Measurements from ENCODE around the gene XYLT1. TPM values are rescaled to one million over a fixed set of nuclear protein-coding genes. Genes with fewer than 3 reads are reported as not detected.
A peak's percentile ranks its signal among the peaks of the same experiment; 100 is the strongest.
"Not testable (repeated sequence)": the region's sequence is repeated elsewhere in the genome, so short reads cannot be mapped to it uniquely, and the experiment has no call there.

Gene XYLT1
- total RNA-seq, 1 experiment from 2014 or later = 1.7 TPM

DNA sequence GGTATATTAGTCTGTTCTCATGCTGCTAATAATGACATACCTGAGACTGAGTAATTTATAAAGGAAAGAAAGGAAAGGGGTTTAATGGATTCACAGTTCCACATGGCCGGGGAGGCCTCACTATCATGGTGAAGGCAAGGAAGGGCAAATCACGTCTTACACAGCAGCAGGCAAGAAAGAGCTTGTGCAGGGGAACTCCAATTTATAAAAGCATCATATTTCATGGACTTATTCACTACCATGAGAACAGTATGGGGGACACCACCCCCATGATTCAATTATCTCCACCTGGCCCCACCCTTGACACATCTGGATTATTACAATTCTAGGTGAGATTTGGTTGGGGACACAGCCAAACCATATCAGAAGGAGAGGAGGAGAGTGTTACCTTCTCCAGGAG lies 17.7 kb upstream of the XYLT1 start:
- H3K4me1 ChIP-seq (replicated peaks; ENCODE audit: insufficient read depth) = no peaks in the 10 kb centered on the region
- no peaks in the 10 kb centered on the region for H3K36me3 ChIP-seq (ENCODE audit: low read depth)
- no peaks in the 10 kb centered on the region for H3K9me2 ChIP-seq (ENCODE audit: insufficient read depth)
- no peaks in the 10 kb centered on the region for H3K79me2 ChIP-seq (ENCODE audit: low read depth)
- intact Hi-C loops (cut with micrococcal nuclease; ENCODE audit: unreplicated experiment) = no loop called here
- POLR2A ChIA-PET (ENCODE audit: unreplicated experiment) = no interaction called here
- CTCF ChIA-PET = no interaction called here
- TF ChIP-seq, protein P1, sequence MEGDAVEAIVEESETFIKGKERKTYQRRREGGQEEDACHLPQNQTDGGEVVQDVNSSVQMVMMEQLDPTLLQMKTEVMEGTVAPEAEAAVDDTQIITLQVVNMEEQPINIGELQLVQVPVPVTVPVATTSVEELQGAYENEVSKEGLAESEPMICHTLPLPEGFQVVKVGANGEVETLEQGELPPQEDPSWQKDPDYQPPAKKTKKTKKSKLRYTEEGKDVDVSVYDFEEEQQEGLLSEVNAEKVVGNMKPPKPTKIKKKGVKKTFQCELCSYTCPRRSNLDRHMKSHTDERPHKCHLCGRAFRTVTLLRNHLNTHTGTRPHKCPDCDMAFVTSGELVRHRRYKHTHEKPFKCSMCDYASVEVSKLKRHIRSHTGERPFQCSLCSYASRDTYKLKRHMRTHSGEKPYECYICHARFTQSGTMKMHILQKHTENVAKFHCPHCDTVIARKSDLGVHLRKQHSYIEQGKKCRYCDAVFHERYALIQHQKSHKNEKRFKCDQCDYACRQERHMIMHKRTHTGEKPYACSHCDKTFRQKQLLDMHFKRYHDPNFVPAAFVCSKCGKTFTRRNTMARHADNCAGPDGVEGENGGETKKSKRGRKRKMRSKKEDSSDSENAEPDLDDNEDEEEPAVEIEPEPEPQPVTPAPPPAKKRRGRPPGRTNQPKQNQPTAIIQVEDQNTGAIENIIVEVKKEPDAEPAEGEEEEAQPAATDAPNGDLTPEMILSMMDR (conservative IDR thresholded peaks at IDR 0.05) = no peak
- no peak for TF ChIP-seq EZH2 (IDR thresholded peaks at IDR 0.05; ENCODE audit: low read depth)
- H3K27me3 ChIP-seq (ENCODE audit: insufficient read depth, low read depth) = no peaks in the 10 kb centered on the region
- DNase-seq = no peak
- no peaks in the 10 kb centered on the region for H4K20me1 ChIP-seq (ENCODE audit: insufficient read depth)
- no peaks in the 10 kb centered on the region for H3K9me3 ChIP-seq (ENCODE audit: insufficient read depth, low read depth)
- H3K27ac ChIP-seq = no peak overlapping the region
- H2AFZ ChIP-seq = no peak overlapping the region
- no peaks in the 10 kb centered on the region for H3F3A ChIP-seq (ENCODE audit: insufficient read depth, low read depth)
- no TSS peak for BruUV-seq (replicated peaks)
- H3K4me2 ChIP-seq = no peak overlapping the region
- no peak overlapping the region for H3K4me3 ChIP-seq

DNA sequence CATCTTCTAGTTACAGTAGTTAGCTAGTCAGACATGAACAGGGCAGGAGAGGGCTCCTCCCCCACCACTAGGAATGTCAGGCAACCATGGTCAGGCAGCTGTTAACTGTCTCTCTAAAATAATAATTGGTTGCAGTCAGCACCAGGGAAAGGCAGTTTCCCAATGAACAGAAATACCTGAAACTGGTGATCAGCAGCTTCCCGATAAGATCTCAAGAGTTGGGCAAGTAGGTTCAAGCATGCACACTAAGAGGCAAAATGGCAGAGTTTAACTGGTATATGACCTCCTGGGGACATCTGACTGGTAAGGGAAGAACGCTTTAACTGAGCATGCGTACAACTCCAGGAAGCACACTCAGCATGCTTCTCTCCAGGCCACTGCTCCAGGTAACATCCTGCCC lies 12.6 kb upstream of the XYLT1 start:
- POLR2A ChIA-PET (ENCODE audit: unreplicated experiment) = no interaction called here
- Histone ChIP-seq H3K4me1 (replicated peaks; ENCODE audit: insufficient read depth) (no peaks in the 10 kb centered on the region), H3K4me2 (0 out of 2 replicates have a peak overlapping the region, but pooled peaks have one; percentile 1)

DNA sequence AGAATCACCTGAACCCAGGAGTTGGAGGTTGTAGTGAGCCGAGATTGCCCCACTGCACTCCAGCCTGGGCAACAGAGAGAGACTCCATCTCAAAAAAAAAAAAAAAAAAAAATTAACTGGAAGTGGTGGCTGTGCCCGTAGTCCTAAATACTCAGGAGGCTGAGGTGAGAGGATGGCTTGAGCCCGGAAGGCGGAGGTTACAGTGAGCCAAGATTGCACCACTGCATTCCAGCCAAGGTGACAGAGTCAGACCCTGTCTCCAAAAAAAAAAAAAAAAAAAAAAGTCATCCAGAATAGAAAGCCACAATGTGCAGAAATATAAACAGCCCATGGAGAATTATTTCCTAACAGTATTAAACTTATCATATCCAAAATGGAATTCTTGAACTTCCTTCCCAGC lies 11.6 kb upstream of the XYLT1 start:
- CTCF ChIA-PET; H3K9me3 ChIP-seq (ENCODE audit: insufficient read depth, low read depth); H3K4me2 ChIP-seq; H4K20me1 ChIP-seq (ENCODE audit: insufficient read depth); H3K4me1 ChIP-seq (replicated peaks; ENCODE audit: insufficient read depth); H2AFZ ChIP-seq; POLR2A ChIA-PET (ENCODE audit: unreplicated experiment); intact Hi-C loops (cut with micrococcal nuclease; ENCODE audit: unreplicated experiment); H3K27me3 ChIP-seq (ENCODE audit: insufficient read depth, low read depth); H3K27ac ChIP-seq; H3K4me3 ChIP-seq; H3K9me2 ChIP-seq (ENCODE audit: insufficient read depth); BruUV-seq (replicated peaks); H3F3A ChIP-seq (ENCODE audit: insufficient read depth, low read depth); H3K36me3 ChIP-seq (ENCODE audit: low read depth); H3K79me2 ChIP-seq (ENCODE audit: low read depth); DNase-seq: not testable (repeated sequence)

More for the DNA sequence above, 12.6 kb upstream of the XYLT1 start:
- no peak overlapping the region for H2AFZ ChIP-seq
- no peaks in the 10 kb centered on the region for H3F3A ChIP-seq (ENCODE audit: insufficient read depth, low read depth)
- H3K27me3 ChIP-seq (ENCODE audit: insufficient read depth, low read depth) = no peaks in the 10 kb centered on the region
- TF ChIP-seq, protein P1 (conservative IDR thresholded peaks at IDR 0.05) = no peak
- no peak for TF ChIP-seq EZH2 (IDR thresholded peaks at IDR 0.05; ENCODE audit: low read depth)
- H3K27ac ChIP-seq = no peak overlapping the region
- intact Hi-C loops (cut with micrococcal nuclease; ENCODE audit: unreplicated experiment) = no loop called here
- H3K9me2 ChIP-seq (ENCODE audit: insufficient read depth) = no peaks in the 10 kb centered on the region
- no peaks in the 10 kb centered on the region for H4K20me1 ChIP-seq (ENCODE audit: insufficient read depth)
- H3K4me3 ChIP-seq = no peak overlapping the region
- no peaks in the 10 kb centered on the region for H3K79me2 ChIP-seq (ENCODE audit: low read depth)
- no peaks in the 10 kb centered on the region for H3K9me3 ChIP-seq (ENCODE audit: insufficient read depth, low read depth)
- no TSS peak for BruUV-seq (replicated peaks)
- CTCF ChIA-PET = no interaction called here
- DNase-seq = peak in 1 of 2 experiments; percentile 38
- no peaks in the 10 kb centered on the region for H3K36me3 ChIP-seq (ENCODE audit: low read depth)

DNA sequence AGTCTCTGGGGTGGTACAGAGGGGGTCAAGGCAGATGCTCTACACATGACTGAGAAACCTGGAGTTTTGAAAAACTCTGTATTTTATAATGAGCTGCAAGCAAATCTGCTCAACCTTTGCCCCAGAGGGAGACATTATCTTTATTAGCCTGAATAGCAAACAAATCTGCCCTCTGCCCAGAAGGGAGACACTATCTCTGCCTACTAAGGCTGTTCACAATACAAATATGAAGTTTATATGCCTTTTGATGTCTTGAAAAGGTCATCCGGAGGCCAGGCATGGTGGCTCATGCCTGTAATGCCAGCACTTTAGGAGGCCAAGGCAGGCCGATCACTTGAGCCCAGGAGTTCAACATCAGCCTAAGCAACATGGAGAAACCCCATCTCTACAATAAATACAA lies 11.0 kb upstream of the XYLT1 start:
- H3K9me3 ChIP-seq (ENCODE audit: insufficient read depth, low read depth) = no peaks in the 10 kb centered on the region
- TF ChIP-seq EZH2 (IDR thresholded peaks at IDR 0.05; ENCODE audit: low read depth) = no peak
- no peaks in the 10 kb centered on the region for H3F3A ChIP-seq (ENCODE audit: insufficient read depth, low read depth)
- no peak overlapping the region for H2AFZ ChIP-seq
- ChIA-PET CTCF (interaction anchor here (0.5 kb wide), 1 partner anchor 411 kb away, joined by 3 read pairs; no protein-coding TSS in a partner anchor), POLR2A (ENCODE audit: unreplicated experiment) (no interaction called here)
- no peak overlapping the region for H3K4me2 ChIP-seq
- H3K36me3 ChIP-seq (ENCODE audit: low read depth) = no peaks in the 10 kb centered on the region
- no peaks in the 10 kb centered on the region for H3K9me2 ChIP-seq (ENCODE audit: insufficient read depth)
- H4K20me1 ChIP-seq (ENCODE audit: insufficient read depth) = no peaks in the 10 kb centered on the region
- no peaks in the 10 kb centered on the region for H3K4me1 ChIP-seq (replicated peaks; ENCODE audit: insufficient read depth)
- H3K27me3 ChIP-seq (ENCODE audit: insufficient read depth, low read depth) = no peaks in the 10 kb centered on the region
- no peaks in the 10 kb centered on the region for H3K79me2 ChIP-seq (ENCODE audit: low read depth)
- BruUV-seq (replicated peaks) = no TSS peak
- H3K27ac ChIP-seq = no peak overlapping the region
- H3K4me3 ChIP-seq = no peak overlapping the region
- DNase-seq = no peak
- intact Hi-C loops (cut with micrococcal nuclease; ENCODE audit: unreplicated experiment) = no loop called here

DNA sequence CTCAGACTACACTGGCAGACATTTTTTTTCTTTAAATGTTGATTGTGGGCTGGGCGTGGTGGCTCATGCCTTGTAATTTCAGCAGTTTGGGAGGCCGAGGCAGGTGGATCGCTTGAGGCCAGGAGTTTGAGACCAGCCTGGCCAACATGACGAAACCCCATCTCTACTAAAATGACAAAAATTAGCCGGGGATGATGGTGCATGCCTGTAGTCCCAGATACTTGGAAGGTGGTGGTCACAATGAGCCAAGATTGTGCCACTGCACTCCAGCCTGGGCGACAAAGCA lies 6.4 kb upstream of the XYLT1 start:
- H3K4me2 ChIP-seq; H3K4me3 ChIP-seq; H3K27ac ChIP-seq; intact Hi-C loops (cut with micrococcal nuclease; ENCODE audit: unreplicated experiment); DNase-seq; POLR2A ChIA-PET (ENCODE audit: unreplicated experiment); H3K9me2 ChIP-seq (ENCODE audit: insufficient read depth); H2AFZ ChIP-seq; H3K9me3 ChIP-seq (ENCODE audit: insufficient read depth, low read depth); H3K79me2 ChIP-seq (ENCODE audit: low read depth); H3K36me3 ChIP-seq (ENCODE audit: low read depth); H4K20me1 ChIP-seq (ENCODE audit: insufficient read depth); BruUV-seq (replicated peaks); H3K4me1 ChIP-seq (replicated peaks; ENCODE audit: insufficient read depth); H3F3A ChIP-seq (ENCODE audit: insufficient read depth, low read depth): not testable (repeated sequence)
- peaks cover 16% of the 10 kb centered on the region for H3K27me3 ChIP-seq (ENCODE audit: insufficient read depth, low read depth)
- CTCF ChIA-PET = interaction anchor here (1.0 kb wide), 1 partner anchor 102 kb away, joined by 4 read pairs; no protein-coding TSS in a partner anchor

Measured in PC-9 (cell line).